Measurements from ENCODE around the gene FUT7. TPM values are rescaled to one million over a fixed set of nuclear protein-coding genes. Genes with fewer than 3 reads are reported as not detected.
A peak's percentile ranks its signal among the peaks of the same experiment; 100 is the strongest.

FUT7 gene
- total RNA-seq, 1 donor from 2014 or later, result not detected

- Histone ChIP-seq H3K27me3 (ENCODE audit: control insufficient read depth, insufficient read depth, low read length) (no peaks in the 10 kb centered on the region), H3K36me3 (ENCODE audit: control insufficient read depth, insufficient read depth, low read length) (peaks cover 2% of the 10 kb centered on the region), H3K4me3 (ENCODE audit: low read depth, low read length) (no peak overlapping the region)
- FAIRE-seq, result no peak
- TF ChIP-seq CTCF (IDR thresholded peaks at IDR 0.05; ENCODE audit: insufficient read depth, low read length, severe bottlenecking), result no peak
- no peak for DNase-seq (ENCODE audit: low read depth)
Measured at GRCh38 chr9:136994180-136994887, 37.6 kb downstream of the FUT7 start.

- peak overlapping the region; percentile 62 for H3K4me3 ChIP-seq (ENCODE audit: low read depth, low read length)
- DNase-seq (ENCODE audit: low read depth) (no peak), FAIRE-seq (no peak)
- H3K27me3 ChIP-seq (ENCODE audit: control insufficient read depth, insufficient read depth, low read length), result no peaks in the 10 kb centered on the region
- TF ChIP-seq CTCF (IDR thresholded peaks at IDR 0.05; ENCODE audit: insufficient read depth, low read length, severe bottlenecking), result no peak
- H3K36me3 ChIP-seq (ENCODE audit: control insufficient read depth, insufficient read depth, low read length), result peaks cover 2% of the 10 kb centered on the region
Measured at GRCh38 chr9:136992819-136993369, 39.0 kb downstream of the FUT7 start.

- DNase-seq (ENCODE audit: low read depth), result peak; percentile 66
- FAIRE-seq, result no peak
- peak within 1 kb of the TSS; percentile 62 for H3K4me3 ChIP-seq (ENCODE audit: low read depth, low read length)
- no peaks in the 10 kb centered on the region for H3K27me3 ChIP-seq (ENCODE audit: control insufficient read depth, insufficient read depth, low read length)
- H3K36me3 ChIP-seq (ENCODE audit: control insufficient read depth, insufficient read depth, low read length), result peaks cover 2% of the 10 kb centered on the region
- no peak for TF ChIP-seq CTCF (IDR thresholded peaks at IDR 0.05; ENCODE audit: insufficient read depth, low read length, severe bottlenecking)
Measured at GRCh38 chr9:136991993-136992818, 39.7 kb downstream of the FUT7 start, which contains the start of gene PAXX. Gene PAXX, plus strand, starts transcription at chr9:136992422. Its CDS starts 22 bp downstream, at chr9:136992444.

- Histone ChIP-seq H3K36me3 (ENCODE audit: control insufficient read depth, insufficient read depth, low read length) (peaks cover 2% of the 10 kb centered on the region), H3K4me3 (ENCODE audit: low read depth, low read length) (no peak overlapping the region), H3K27me3 (ENCODE audit: control insufficient read depth, insufficient read depth, low read length) (no peaks in the 10 kb centered on the region)
- no peak for TF ChIP-seq CTCF (IDR thresholded peaks at IDR 0.05; ENCODE audit: insufficient read depth, low read length, severe bottlenecking)
- DNase-seq (ENCODE audit: low read depth), result no peak
- no peak for FAIRE-seq
Measured at GRCh38 chr9:136990242-136990911, 41.5 kb downstream of the FUT7 start.

- DNase-seq (ENCODE audit: low read depth) (no peak), FAIRE-seq (no peak)
- Histone ChIP-seq H3K4me3 (ENCODE audit: low read depth, low read length) (no peak overlapping the region), H3K36me3 (ENCODE audit: control insufficient read depth, insufficient read depth, low read length) (peaks cover 2% of the 10 kb centered on the region), H3K27me3 (ENCODE audit: control insufficient read depth, insufficient read depth, low read length) (peaks cover 9% of the 10 kb centered on the region)
- no peak for TF ChIP-seq CTCF (IDR thresholded peaks at IDR 0.05; ENCODE audit: insufficient read depth, low read length, severe bottlenecking)
Measured at GRCh38 chr9:136988872-136989271, 43.0 kb downstream of the FUT7 start.
